Stimulated activated CD4-positive, alpha-beta T cell treated with anti-CD3 and anti-CD28 coated beads, TNF-alpha, amount 100 ng/mL, for 48 hours (primary cell): ENCODE data around the gene SERINC5.
"Not testable (repeated sequence)": the region's sequence is repeated elsewhere in the genome, so short reads cannot be mapped to it uniquely, and the experiment has no call there.

Experiments
- DNase-seq, 3 donors: peaks; one replicate each; pipeline ENCODE4 v3.0.0-alpha.2; 2020; ENCODE audit warnings: low read depth in 3 of 3

Gene SERINC5

DNA sequence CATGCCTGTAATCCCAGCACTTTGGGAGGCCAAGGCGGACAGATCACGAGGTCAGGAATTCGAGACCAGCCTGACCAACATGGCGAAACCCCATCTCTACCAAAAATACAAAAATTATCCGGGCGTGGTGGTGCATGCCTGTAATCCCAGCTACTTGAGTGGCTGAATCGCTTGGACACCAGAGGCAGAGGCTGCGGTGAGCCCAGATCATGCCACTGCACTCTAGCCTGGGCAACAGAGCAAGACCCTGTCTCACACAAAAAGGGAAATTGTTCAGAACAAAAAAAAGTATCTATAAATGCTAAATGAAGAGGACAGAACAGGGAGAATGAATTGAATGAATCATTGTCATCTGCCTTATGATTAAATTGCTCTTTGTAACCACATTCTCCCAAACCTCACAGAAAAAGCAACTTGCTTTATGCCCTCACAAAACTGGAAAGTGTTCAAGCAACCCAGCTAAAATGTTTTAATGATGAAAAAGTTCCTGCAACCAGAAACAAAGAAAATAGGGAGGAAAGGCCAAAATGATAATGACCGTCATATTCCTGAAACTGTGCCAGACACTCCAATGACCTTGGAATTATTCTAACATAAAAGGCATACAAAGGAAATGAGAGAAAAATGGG lies 83.7 kb downstream of the SERINC5 start:
- DNase-seq, result no peak

DNA sequence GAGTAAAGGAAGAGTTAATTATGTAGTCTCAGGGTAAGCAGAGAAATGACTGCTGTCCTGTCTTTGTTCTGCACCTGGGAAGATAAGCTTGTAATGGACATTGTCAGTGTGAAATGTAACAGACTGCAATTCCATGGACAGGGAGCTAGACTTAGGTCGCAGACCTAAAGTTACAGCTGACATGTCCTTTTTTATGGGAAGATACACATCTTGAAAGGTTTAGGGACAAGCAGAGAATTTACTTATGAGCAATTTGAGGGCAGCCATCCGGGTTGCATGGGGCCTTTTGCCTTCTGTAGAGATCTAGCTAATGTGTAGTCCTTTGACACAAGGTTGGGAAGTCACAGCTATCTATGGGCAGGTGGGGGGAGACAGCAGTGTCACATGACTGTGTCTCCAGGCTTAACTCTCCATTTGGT lies 85.7 kb downstream of the SERINC5 start:
- DNase-seq, result no peak

DNA sequence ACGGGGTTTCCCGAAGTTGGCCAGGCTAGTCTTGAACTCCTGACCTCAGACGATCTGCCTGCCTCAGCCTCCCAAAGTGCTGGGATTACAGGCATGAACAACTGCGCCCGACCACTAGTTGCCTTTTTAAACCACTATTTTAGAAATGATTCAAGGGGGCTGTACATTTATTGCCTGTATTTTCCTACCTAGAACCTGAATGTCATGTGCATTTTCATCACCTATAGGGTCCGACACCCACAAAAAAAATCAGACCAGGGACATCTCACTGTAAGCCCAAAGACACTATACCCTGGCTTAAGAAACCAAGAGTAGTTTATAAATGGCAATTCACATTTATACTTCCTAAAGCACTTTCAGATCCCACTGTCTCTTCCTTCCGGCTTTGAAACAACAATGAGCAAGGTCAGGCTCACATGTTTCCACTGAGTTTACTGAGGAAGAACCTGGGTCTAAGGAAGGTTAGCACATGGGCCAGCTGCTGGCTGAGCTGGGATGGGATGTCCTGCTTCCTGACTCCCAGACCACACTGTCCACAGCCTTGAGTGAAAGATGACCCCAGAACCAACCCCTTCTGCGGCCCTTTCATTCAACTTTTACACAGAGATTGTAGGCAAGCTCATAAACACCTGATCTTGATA lies 87.3 kb downstream of the SERINC5 start:
- no peak for DNase-seq

DNA sequence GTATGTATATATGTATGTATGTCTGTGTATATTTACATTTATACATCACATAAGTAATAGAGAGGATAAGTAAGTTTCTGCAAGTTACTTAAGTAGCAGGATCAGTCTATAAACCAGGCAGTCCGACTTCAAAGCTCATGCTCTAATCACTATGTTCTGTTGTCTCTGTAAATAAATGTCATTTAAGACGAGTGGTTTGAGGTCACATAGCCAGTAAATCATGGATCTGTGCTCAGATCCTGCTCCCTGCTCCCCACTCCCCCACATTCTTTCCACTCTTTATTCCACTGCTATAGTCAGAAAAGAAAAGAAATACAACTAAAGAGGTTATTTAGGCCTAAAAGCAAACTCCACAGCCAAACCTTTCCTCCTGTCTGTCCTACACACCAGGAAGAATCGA lies 90.4 kb downstream of the SERINC5 start:
- DNase-seq, result no peak

DNA sequence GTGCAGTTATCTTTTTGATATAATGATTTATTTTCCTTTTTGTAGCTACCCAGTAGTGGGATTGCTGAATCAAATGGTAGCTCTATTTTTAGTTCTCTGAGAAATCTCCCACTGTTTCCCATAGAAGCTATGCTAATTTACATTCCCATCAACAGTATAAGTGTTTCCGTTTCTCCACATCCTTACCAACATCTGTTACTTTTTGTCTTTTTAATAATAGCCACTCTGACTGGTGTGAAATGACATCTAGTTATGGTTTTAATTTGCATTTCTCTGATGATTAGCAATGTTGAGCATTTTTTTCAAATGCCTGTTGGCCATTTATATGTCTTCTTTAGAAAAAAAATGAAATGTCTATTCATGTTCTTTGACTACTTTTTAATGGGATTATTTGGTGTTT lies 94.7 kb downstream of the SERINC5 start:
- DNase-seq, result no peak

DNA sequence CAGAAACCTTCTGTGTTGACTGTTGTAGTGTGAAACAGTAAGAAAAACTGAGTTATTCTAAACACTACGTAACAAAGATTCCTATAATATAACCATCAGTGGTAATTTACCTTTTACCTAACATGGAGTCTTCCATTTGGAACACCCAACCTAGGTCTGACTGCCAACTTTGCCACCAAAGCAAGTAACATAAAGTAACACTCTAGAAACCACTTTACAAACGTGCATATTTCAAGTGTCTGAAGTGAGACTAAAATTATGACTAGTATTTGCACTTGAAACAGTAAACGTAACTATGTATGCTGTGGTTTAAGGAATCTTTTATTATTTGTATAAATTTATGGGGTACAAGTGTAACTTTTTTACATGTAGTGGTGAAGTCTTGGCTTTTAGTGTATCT lies 95.6 kb downstream of the SERINC5 start:
- no peak for DNase-seq

DNA sequence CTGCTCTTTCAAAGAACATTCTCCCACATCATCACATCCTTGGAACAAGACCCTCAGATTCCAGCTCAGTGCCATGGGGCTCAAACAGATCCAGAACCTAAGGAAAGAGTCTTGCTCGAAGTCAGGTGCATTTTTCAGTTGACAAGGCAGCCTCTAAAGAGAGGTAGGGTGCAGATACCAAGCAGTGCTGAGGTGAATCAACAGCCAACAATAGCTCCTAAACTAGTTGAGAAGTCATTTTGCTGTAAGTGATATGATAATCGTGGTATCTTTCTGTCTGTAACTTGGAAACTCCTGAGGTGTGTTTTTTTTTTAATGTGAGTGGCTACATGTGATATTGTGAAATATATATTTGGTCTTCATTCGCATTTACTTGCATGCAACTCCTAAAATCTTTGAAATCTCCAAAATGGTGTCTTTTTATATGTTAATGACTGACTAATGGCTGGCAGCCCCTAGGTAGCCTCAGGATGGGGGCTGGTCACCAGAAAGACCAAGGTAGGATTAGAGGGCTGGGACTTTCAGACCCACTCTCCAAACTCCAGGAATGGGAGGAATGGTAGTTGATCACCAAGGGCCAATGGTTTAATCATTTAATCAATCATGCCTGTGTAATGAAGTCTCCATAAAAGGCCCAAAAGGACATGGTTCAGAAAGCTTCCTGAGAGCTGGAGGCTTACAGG lies 96.6 kb downstream of the SERINC5 start:
- DNase-seq, result no peak

DNA sequence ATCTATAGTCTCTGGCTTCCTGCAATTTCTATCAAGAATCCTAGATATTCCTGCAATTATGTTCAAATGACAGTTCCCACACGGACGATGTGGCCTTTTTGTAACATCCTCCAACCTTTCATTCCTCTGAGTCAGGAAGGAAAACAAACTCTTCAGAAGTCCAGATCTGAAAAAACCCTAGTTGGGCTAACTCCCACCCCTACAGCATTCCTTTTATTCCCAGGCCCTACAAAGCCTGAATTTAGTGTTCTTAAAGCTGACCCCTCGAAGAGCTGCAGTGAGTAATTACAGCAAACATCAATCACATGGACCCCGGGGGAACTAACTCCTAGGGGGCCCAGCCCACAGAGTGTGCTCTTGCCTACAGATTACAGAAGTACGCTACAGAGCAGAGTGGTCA lies 99.7 kb downstream of the SERINC5 start:
- no peak for DNase-seq

DNA sequence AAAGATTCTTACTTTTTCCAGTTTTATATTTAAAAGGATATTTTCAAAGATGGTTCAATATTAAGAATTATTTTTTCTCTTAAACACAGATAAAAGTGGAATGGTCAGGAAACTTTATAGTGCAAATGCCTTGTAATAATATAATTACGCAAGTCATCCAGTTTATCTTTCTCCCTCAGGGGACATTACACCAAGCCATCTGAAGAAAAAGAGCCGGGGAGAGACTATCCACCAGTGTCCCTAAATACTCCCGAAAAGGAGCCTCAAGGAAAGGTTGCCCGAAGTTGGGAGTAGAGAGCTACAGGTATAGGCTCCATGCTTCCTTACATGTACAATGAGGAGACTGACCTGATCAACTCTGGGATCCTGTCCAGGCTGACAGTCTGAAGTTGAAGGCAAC lies 101.1 kb downstream of the SERINC5 start:
- DNase-seq, result no peak

DNA sequence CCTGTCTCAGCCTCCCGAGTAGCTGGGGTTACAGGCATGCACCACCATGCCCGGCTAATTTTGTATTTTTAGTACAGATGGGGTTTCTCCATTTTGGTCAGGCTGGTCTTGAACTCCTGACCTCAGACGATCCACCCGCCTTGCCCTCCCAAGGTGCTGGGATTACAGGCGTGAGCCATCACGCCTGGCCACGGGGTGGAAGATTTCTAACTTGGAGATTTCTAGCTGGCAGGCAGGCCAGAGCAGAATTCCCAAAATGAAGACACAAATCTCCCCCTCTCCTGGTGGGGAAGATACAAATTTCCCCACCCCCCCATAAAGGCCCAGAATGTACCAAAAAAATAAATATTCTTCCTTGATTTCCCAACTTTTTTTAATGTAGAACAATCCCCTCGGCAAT lies 101.6 kb downstream of the SERINC5 start:
- DNase-seq, result not testable (repeated sequence)

DNA sequence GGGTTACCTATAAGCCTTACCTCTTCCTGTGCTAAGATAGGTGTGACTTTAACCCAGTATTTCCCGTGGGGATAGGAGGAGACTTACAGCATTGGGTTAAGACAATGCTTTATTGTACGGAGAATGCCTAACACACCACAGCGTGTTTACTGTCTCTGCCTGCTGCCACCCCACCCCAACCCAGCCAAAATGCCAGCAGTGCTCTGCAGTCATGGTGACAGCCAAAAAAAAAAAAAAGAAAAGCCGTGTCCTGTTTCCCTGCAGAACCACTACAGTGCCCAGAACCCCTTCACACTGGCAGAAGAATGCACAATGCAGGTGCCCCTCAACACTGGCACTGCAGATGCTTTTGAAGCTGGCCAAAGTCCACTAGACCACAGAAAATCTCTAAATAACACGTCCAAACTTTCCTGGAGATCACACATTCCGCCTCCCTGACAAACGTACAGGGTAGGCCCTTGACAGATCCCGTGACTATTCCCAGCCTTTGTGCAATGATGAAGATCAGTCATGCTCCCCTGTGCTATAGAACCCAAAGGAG lies 102.2 kb downstream of the SERINC5 start:
- no peak for DNase-seq

DNA sequence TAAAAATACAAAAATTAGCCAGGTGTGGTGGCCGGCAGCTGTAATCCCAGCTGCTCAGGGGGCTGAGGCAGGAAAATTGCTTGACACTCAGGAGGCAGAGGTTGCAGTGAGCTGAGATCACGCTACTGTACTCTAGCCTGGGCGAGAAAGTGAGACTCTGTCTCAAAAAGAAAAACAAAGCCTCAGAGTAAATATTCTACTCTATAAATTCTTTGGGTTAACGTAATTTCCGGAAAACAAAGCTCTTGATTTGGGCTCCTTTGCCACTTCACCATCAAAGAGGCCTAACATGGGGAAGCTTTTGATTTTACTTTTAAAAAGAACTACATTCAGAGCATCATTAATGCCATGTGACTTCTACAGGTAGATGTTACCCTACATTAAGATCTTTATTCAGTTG lies 103.1 kb downstream of the SERINC5 start:
- no peak for DNase-seq

DNA sequence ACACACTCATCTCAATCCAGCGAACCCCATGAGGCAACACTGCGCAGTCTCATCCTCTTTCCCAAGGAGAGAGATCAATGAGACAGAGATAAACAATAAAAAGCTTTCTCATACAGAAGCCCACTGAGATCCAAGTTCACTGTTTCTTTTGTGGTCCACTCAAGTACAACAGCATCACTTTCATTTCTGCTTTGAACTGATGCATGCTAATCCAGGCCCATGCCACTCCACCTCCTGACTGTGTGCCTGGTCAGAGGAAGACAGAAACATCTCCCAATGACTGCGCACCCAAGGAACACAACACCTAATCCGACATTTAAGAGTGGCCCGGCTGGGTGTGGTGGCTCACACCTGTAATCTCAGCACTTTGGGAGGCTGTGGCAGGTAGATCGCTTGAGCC lies 104.0 kb downstream of the SERINC5 start:
- DNase-seq, result no peak

DNA sequence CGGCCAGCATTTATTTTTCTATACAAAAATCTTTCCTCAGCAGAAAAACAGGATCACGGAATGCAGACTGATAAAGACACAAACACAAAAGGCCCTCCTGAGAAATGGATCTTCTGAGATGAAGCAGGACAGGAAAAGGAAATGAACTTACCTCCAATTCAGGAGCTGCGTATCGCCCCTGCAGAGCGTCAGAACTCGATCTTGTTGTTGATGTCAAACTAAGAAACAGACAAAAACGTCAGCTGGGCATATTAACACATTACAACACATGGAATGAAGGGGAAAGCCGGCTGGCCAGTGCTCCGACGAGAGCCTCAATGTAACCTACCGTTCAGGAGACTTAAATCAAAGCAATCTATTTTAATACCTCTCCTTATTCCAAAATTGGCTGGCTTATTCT lies 105.1 kb downstream of the SERINC5 start:
- DNase-seq, result no peak

DNA sequence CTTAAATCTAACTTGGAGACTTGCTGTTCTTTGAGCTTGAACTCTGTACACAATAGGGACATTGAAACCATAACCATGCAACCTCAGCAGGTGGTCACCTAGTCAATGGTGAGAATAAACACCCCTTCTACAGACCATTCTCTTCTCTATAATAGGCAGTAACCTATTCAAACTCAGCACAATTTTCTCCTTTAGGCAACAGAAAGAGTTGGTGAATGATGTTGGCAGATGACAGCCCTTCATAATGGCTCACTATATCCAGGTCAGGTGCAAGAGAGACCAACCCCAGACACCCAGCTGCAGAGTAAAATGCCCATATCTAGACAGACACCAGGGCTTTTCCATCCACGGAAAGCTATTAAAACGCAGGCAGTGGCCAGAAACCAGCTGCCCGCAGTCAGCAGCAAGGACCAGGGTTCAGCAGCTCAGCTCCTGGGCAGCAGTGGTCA lies 106.7 kb downstream of the SERINC5 start:
- no peak for DNase-seq

DNA sequence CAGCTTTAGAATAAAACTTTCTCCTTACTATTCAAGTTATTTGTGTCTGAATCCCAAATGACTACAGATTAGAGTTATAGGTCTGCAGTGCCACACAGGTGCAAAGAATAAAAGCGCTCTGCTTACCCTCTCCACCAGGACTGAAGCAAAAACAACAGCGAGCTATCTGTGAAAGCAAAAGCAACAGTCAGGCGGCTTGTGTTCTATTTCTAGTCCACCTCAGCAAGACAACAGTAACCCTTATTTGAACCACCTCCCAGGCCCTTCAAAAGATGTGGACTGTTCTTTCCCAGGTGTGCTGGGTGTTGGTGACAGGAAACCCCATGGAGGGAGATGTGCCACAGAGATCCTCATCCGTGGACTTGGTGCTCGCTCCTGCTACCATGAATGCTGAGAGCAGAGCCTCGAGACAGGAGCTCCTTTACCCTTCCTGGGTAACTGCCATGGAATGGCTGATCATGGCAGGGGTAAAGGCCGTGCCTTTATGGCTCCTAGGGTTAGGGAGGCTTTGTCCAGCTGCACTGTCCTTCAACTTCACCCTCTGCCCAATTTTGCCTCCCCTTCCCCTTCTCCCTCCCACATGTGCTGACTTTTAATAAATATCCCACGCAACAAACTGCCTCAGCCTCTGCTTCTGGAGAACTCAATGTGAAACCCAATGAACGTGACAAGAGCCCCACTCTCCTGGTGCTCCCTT lies 108.6 kb downstream of the SERINC5 start:
- no peak for DNase-seq

DNA sequence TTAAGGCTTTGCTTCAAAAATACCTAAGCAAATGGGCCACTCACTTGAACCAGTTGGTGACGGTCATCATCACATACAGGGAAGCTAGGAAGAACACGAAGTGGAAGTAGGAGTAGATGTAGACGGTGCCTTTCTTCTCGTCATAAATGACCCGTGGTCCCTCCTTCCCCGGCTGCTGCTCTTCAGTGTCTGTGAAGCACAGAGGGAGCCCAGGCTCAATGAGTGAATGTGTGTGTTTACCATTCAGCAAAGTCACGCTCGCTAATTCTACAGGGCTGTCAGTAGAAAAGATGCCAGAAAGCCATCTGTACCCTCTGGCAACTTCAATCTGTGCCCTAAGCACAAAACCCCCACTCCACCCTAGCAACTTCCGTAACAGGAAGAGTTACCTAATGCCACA lies 109.8 kb downstream of the SERINC5 start:
- DNase-seq, result no peak

DNA sequence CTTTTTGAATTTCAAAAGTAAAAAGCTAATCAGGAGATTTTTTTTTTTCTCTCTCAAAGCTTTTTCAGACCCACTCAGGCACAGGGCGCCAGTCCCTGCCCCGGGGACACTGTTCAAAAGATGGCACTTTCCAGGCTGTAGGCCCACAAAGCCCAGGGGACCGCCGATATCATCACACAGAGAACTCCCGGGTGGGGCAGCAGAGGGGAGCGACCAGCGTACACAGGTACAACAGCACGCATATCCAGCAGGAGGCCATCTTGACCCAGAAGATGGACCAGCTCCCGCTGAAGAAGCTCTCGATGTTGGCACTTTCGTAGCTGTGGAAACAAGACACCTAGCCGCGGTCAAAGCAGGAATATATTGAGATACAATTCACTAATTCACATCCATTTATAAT lies 112.4 kb downstream of the SERINC5 start:
- DNase-seq, result no peak

DNA sequence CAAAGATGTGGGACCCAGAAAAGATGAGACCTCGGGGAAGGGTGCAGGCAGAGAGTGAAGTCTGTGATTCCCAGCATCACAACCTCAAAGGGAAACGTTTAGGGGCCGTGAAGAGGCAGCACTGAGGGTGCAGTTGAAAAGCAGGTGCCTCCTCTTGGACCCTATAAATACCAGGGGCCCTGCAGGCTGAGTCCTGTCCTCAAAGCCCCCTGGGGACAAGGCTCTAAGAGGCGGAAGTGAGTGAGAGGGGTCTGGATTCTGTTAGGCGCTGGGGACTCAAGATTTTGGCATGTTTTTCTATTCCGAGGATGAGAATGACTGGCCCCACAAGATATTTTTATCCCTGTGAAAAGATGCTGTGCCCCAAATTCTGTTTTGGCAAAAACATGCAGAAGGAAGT lies 112.9 kb downstream of the SERINC5 start:
- DNase-seq, result no peak

DNA sequence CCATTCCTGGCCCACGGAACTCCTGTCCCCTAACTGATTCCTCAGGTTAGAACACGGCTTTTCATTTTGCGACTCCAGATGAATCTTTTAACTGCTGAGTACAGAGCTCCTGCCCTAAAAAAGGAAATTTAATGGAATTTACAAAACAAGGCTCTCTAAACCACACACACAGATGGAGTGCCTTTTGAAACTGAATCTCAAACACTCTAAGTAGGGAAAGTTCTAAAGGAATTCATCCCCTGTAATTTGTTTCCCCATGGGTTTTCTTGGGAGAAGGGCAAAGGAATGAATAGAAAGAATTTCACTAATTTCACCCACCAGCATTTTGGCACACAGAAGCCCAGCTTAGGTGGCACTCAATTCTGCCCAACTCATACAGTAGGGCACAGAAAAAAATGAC lies 114.2 kb downstream of the SERINC5 start:
- DNase-seq, result no peak

DNA sequence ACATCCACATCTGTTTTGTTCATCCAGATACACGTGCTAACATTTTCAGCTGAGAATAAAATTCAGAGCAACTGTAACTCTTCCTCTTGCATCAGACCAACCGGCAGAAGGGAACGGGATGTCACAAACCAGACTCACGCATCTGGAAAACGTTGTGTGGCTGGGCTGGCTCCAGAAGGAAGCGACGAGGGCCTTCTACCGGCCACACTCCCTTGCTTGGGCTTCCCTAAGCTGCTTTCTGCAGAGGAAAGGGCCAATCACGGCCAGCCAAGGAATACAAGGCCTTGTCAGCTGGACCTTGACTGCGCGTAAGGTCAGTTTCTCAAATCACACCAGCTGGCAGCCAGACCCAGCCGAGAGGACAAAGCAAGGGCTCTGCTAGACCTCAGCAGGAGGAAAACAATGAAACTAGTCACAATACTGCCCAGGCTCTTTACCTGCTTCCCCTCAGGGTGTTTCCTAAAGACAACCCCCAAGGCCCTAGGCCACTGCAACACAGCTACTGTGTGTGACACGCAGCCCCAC lies 114.6 kb downstream of the SERINC5 start:
- DNase-seq, result no peak

DNA sequence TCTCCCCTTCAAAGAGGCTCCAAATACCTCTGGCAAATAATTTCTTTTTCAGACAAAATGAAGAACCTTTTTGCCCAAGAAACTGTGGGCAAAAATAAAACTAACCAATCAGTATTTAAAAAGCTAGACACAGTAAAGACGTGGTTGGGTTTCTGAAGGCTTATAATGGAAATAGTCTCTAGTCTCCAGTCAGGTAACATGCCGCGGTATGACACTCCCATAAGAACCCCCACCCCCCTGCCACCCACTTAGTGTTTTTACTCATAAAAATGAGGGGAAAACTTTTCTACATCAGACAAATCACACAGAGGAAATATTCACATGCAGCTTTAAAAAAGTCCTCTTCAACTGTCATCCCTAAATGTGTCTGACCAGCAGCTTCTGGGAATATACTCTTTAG lies 115.4 kb downstream of the SERINC5 start:
- peak in 2 of 3 donors; percentile 50 to 51 for DNase-seq
